Epithelial cell of esophagus (primary cell): ENCODE data around the gene SETD5.

Experiments used
- DNase-seq: peaks from one replicate; pipeline ENCODE4 v3.0.0; 2010; ENCODE audit warnings: low read depth
- H3K4me3 ChIP-seq: 2 replicates; pipeline ENCODE4 v1.5.1; 2011; ENCODE audit warnings: mild to moderate bottlenecking, low read length, control low read depth
- TF ChIP-seq, protein P1 (sequence below): IDR thresholded peaks from 2 replicates; pipeline ENCODE4 v1.5.1; 2011; ENCODE audit warnings: low read depth, mild to moderate bottlenecking, low read length, control low read depth, inconsistent platforms; ENCODE audit not compliant: insufficient read depth; ENCODE audit errors: missing control alignments

The SETD5 gene

GRCh38 chr3:9408546-9408945 lies 11.1 kb downstream of the SETD5 start:
- no peak for DNase-seq
- no peak overlapping the region for H3K4me3 ChIP-seq
- TF ChIP-seq, protein P1, sequence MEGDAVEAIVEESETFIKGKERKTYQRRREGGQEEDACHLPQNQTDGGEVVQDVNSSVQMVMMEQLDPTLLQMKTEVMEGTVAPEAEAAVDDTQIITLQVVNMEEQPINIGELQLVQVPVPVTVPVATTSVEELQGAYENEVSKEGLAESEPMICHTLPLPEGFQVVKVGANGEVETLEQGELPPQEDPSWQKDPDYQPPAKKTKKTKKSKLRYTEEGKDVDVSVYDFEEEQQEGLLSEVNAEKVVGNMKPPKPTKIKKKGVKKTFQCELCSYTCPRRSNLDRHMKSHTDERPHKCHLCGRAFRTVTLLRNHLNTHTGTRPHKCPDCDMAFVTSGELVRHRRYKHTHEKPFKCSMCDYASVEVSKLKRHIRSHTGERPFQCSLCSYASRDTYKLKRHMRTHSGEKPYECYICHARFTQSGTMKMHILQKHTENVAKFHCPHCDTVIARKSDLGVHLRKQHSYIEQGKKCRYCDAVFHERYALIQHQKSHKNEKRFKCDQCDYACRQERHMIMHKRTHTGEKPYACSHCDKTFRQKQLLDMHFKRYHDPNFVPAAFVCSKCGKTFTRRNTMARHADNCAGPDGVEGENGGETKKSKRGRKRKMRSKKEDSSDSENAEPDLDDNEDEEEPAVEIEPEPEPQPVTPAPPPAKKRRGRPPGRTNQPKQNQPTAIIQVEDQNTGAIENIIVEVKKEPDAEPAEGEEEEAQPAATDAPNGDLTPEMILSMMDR: no peak

DNA sequence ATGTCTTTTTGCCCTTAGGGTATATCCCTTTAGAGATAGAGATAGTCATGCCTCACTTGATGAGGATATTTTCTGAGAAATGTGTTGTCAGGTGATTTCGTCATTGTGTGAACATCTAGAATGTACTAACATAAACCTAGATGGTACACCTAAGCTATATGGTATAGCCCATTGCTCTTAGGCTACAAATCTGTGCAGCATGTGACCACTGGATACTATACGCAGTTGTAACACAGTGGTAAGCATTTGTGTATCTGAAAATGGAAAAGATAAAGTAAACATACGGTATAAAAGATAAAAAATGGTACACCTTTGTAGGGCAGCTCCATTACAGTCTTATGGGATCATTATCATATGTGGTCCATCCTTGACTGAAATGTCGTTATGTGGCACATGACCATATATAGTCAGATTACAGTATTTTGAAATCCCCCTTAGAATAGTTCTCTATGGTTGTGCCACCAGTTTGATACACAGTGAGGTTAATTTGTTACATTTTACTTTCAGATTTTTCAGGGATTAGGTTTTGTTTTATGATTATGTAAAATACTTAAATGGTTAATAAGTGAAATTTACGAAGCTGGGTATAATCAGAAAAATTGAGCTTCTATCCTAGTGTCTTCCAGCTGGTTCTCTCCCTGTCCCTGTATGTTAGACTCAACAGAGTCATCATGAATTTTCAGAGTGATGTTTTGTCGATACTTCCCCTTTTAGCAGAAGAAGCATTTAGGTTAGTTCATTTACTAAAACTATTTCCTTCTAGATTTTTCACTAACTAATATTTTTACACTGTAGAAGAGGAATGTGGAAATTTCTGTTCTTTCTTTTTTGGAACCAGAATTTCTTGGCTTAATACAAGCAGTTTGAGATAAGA lies 12.8 kb downstream of the SETD5 start:
- TF ChIP-seq, protein P1: no peak
- DNase-seq: peak; percentile 19
- no peak overlapping the region for H3K4me3 ChIP-seq

GRCh38 chr3:9411302-9411701 lies 13.9 kb downstream of the SETD5 start:
- no peak overlapping the region for H3K4me3 ChIP-seq
- no peak for DNase-seq
- TF ChIP-seq, protein P1: no peak

- no peak overlapping the region for H3K4me3 ChIP-seq
- DNase-seq: no peak
- TF ChIP-seq, protein P1: no peak
These were observed 14.9 kb downstream of the SETD5 start for GRCh38 chr3:9412293-9412692.

DNA sequence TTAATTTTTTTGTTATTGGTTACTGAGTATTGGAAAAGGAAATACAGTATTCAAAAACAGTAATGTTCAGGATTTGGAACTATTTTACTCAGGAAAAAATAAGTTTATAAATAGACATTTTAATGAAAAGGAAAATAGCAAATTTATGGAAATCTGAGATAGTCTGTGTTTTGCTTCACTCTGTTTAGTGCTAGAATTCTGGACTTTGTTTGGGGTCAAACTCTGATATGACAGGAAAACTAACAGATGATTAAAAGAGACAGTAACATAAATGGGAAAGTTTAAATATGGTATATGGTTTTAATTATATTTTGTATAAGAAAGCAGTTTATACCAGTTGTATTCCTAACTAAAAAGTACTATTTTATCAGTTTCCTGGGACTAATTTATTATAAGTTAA lies 17.4 kb downstream of the SETD5 start:
- TF ChIP-seq, protein P1: no peak
- H3K4me3 ChIP-seq: no peak overlapping the region
- no peak for DNase-seq

DNA sequence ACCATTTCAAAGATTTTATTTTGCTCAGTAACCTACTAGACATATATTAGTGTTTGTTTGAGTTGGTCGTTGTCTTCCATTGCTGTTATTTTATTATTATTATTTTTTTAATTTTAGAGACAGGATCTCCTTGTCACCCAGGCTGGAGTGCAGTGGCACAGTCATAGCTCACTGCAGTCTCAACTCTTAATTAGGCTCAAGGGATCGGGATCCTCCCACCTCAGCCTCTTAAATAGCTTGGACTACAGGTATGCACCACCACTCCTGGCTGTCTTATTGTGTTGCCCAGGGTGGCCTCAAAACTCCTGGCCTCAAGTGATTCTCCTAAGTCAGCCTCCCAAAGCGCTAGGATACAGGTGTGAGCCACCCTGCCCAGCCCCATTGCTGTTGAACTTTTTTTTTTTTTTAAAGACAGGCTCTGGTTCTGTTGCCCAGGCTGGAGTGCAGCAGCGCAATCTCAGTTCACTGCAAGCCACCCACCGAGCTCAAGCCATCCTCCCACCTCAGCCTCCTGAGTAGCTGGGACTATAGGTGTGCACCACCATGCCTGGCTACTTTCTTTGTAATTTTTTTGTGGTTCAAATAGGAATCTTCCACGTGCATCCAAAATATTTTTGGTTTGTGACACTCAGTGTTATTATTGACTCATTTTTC lies 18.2 kb downstream of the SETD5 start:
- DNase-seq: no peak
- TF ChIP-seq, protein P1: no peak
- no peak overlapping the region for H3K4me3 ChIP-seq
